Activated naive CD4-positive, alpha-beta T cell treated with anti-CD3 and anti-CD28 coated beads, Interleukin-2, amount 10 ng/mL, durations not matched to agents 7 days and 5 days (primary cell): ENCODE results near the gene SERTAD3.
"Not testable (repeated sequence)": the region's sequence is repeated elsewhere in the genome, so short reads cannot be mapped to it uniquely, and the experiment has no call there.

Experiments used
- CTCF ChIA-PET: fragments of 350-600 bp; sonication (Branson Sonifier 250); formaldehyde crosslinking; loops from one replicate; lab custom pipeline; 2021; ENCODE audit warnings: antibody characterized with exemption; lab: Charles Lee
- DNase-seq: peaks from one replicate; pipeline ENCODE4 v3.0.0-alpha.2; 2020
- H3K27ac Mint-ChIP-seq: one replicate; pipeline ENCODE4 v1.8.0; 2021; ENCODE audit warnings: mild to moderate bottlenecking, moderate library complexity, mixed read lengths
- H3K27me3 Mint-ChIP-seq: one replicate; pipeline ENCODE4 v1.8.0; 2021; ENCODE audit warnings: mild to moderate bottlenecking, mixed read lengths
- H3K36me3 Mint-ChIP-seq: one replicate; pipeline ENCODE4 v1.8.0; 2021; ENCODE audit warnings: mixed read lengths
- H3K4me1 Mint-ChIP-seq: one replicate; pipeline ENCODE4 v1.8.0; 2021; ENCODE audit warnings: mixed read lengths
- H3K4me3 Mint-ChIP-seq: one replicate; pipeline ENCODE4 v1.8.0; 2021; ENCODE audit warnings: mild to moderate bottlenecking, moderate library complexity, mixed read lengths
- H3K9me3 Mint-ChIP-seq: one replicate; pipeline ENCODE4 v1.8.0; 2021; ENCODE audit warnings: mixed read lengths

Gene SERTAD3

DNA sequence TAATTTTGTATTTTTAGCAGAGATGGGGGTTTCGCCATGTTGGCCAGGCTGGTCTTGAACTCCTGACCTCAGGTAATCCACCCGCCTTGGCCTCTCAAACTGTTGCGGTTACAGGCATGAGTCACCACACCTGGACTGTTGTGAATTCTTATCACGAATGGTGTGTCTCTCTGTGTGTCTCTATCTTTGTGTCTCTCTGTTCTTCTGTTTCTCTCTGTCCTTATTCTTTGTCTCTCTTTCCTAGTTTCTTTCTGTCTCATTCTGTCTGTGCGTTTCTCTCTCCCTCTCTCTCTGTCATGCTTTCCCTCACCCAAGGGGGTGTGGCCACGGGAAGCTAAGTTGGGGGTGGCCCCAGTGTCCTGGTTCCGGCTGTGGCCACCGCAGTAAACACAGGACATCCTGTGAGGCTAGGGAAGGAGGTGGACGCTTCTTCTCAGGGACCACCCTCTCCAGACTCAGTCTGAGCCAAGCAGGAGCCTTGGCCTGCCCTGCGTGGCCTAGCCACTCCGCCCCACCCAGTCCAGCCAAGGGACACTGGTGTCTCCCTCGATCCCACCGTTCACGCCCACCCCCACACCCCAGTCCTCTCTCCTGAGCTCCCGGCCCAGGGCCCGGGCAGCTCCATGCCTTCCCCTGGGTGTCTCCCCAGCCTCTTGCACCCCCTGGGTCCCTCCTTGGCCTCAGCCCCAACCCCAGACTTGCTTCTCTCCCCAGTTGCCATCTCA lies 27.1 kb downstream of the SERTAD3 start:
- CTCF ChIA-PET = interaction anchor here (0.6 to 1.6 kb wide), 3 partner anchors 9 to 730 kb away, joined by 3 to 4 read pairs (median 3); partner anchors contain the start of gene BLVRB
- H3K4me1 Mint-ChIP-seq = peaks cover 41% of the 10 kb centered on the region
- no peak overlapping the region for H3K4me3 Mint-ChIP-seq
- no peaks in the 10 kb centered on the region for H3K9me3 Mint-ChIP-seq
- DNase-seq = no peak
- H3K27ac Mint-ChIP-seq = peak overlapping the region; percentile 1
- peaks cover 16% of the 10 kb centered on the region for H3K27me3 Mint-ChIP-seq
- H3K36me3 Mint-ChIP-seq = peaks cover 4% of the 10 kb centered on the region

GRCh38 chr19:40415768-40416167 lies 28.4 kb downstream of the SERTAD3 start:
- Mint-ChIP-seq H3K36me3 (peaks cover 1% of the 10 kb centered on the region), H3K27ac (no peak overlapping the region)

GRCh38 chr19:40414542-40415535 lies 29.3 kb downstream of the SERTAD3 start:
- H3K9me3 Mint-ChIP-seq = no peaks in the 10 kb centered on the region
- H3K36me3 Mint-ChIP-seq = peaks cover under 1% of the 10 kb centered on the region
- H3K27me3 Mint-ChIP-seq = peaks cover 20% of the 10 kb centered on the region
- H3K27ac Mint-ChIP-seq = no peak overlapping the region
- H3K4me3 Mint-ChIP-seq = no peak overlapping the region
- DNase-seq = no peak
- CTCF ChIA-PET = interaction anchor here (2.6 kb wide), 1 partner anchor 50 kb away, joined by 12 read pairs; the partner anchor contains the start of gene BLVRB
- H3K4me1 Mint-ChIP-seq = peaks cover 28% of the 10 kb centered on the region

More at GRCh38 chr19:40415768-40416167, 28.4 kb downstream of the SERTAD3 start:
- DNase-seq = no peak
- Mint-ChIP-seq H3K9me3 (no peaks in the 10 kb centered on the region), H3K4me1 (peaks cover 32% of the 10 kb centered on the region), H3K4me3 (no peak overlapping the region), H3K27me3 (peaks cover 20% of the 10 kb centered on the region)
- CTCF ChIA-PET = interaction anchor here (1.6 kb wide), 1 partner anchor 50 kb away, joined by 4 read pairs; the partner anchor contains the start of gene BLVRB

- no peaks in the 10 kb centered on the region for H3K9me3 Mint-ChIP-seq
- H3K4me3 Mint-ChIP-seq = no peak within 1 kb of the TSS
- H3K36me3 Mint-ChIP-seq = no peaks in the 10 kb centered on the region
- H3K4me1 Mint-ChIP-seq = peaks cover 24% of the 10 kb centered on the region
- no peak within 1 kb of the TSS for H3K27ac Mint-ChIP-seq
- peaks cover 21% of the 10 kb centered on the region for H3K27me3 Mint-ChIP-seq
- DNase-seq = no peak
- CTCF ChIA-PET = interaction anchor here (1.0 to 2.6 kb wide), 2 partner anchors 52 to 108 kb away, joined by 4 to 12 read pairs; partner anchors contain the start of gene BLVRB
Measured at GRCh38 chr19:40413291-40413845, 30.8 kb downstream of the SERTAD3 start, which contains the start of gene PRX. TSS of gene PRX (minus strand) at chr19:40413378. CDS start at chr19:40407932, 5,446 bp downstream.

DNA sequence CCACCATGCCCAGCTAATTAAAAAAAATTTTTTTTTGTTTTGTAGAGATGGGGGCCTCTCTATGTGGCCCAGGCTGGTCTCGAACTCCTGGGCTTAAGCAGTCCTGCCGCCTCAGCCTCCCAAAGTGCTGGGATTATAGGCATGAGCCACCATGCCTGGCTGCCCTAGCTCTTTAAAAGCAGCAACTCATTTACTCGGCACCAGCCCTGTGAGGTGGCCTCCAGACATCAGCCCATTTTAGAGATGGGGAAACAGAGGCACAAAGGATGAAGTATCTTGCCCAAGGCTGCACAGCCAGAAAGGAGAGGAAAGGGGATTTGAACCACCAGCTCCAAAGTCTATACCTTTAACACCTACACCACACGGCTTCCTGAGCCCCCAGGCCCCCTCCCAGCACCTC lies 31.3 kb downstream of the SERTAD3 start:
- H3K4me3 Mint-ChIP-seq = no peak overlapping the region
- peaks cover 24% of the 10 kb centered on the region for H3K4me1 Mint-ChIP-seq
- peaks cover 21% of the 10 kb centered on the region for H3K27me3 Mint-ChIP-seq
- no peaks in the 10 kb centered on the region for H3K36me3 Mint-ChIP-seq
- CTCF ChIA-PET = interaction anchor here (1.0 to 2.6 kb wide), 3 partner anchors 8 to 108 kb away, joined by 4 to 12 read pairs (median 9); partner anchors contain the start of gene BLVRB
- DNase-seq = no peak
- no peak overlapping the region for H3K27ac Mint-ChIP-seq
- no peaks in the 10 kb centered on the region for H3K9me3 Mint-ChIP-seq

DNA sequence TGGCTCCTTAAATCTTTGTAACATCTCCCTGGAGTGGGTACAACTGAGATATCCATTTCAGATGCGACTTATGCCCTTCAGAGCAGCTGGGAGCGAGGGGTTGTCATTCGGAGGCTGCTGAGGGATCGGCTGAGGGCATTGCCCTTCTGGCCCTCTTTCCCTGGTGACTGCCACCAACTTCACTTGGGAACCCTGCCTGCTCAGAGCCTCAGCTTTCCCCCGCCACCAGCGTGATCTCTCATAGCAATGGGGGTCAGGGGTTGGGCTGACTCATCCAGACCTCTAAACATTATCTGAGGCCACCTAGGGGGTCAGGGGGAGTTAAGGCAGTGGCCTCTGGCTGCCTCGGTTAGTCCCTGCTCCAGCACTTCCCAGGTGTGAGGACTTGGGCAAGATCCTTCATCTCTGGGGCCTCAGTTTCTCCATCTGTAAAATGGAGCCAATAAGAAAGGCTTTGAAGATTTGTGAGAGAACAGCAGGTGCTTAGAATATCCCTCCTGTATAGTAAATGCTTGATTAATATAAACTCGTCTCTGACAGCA lies 32.1 kb downstream of the SERTAD3 start:
- Mint-ChIP-seq H3K9me3 (no peaks in the 10 kb centered on the region), H3K4me3 (no peak overlapping the region), H3K36me3 (no peaks in the 10 kb centered on the region), H3K4me1 (peaks cover 22% of the 10 kb centered on the region), H3K27me3 (peaks cover 22% of the 10 kb centered on the region), H3K27ac (no peak overlapping the region)
- CTCF ChIA-PET = interaction anchor here (2.6 kb wide), 2 partner anchors 9 to 53 kb away, joined by 9 to 12 read pairs; partner anchors contain the start of gene BLVRB
- DNase-seq = no peak

GRCh38 chr19:40411125-40411842 lies 32.9 kb downstream of the SERTAD3 start:
- H3K4me1 Mint-ChIP-seq = peaks cover 17% of the 10 kb centered on the region
- CTCF ChIA-PET = interaction anchor here (2.6 kb wide), 1 partner anchor 10 kb away, joined by 9 read pairs; no protein-coding TSS in a partner anchor
- no peak for DNase-seq
- peaks cover 22% of the 10 kb centered on the region for H3K27me3 Mint-ChIP-seq
- H3K9me3 Mint-ChIP-seq = no peaks in the 10 kb centered on the region
- no peak overlapping the region for H3K4me3 Mint-ChIP-seq
- no peak overlapping the region for H3K27ac Mint-ChIP-seq
- no peaks in the 10 kb centered on the region for H3K36me3 Mint-ChIP-seq

DNA sequence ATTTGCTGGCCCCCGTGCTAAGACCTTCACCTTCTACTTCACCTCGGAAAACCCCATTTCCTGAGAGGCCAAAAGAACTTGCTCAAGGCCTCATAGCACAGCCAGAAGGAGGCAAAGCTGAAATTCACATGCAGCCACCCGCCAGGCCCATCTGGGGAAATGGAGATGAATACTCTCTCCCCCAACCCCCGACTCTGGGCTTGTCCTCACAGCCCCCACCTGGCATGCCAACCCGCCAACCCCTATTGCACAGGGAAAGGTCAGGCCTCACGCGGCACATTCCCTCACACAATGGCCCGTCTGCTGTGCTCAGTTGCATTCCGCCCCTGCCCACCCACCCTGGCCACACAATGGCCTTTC lies 34.1 kb downstream of the SERTAD3 start:
- no peaks in the 10 kb centered on the region for H3K36me3 Mint-ChIP-seq
- no peak for DNase-seq
- CTCF ChIA-PET = no interaction called here

GRCh38 chr19:40408598-40408925 lies 35.6 kb downstream of the SERTAD3 start:
- H3K36me3 Mint-ChIP-seq, DNase-seq: not testable (repeated sequence)
- CTCF ChIA-PET = interaction anchor here (1.2 to 3.4 kb wide), 2 partner anchors 8 to 12 kb away, joined by 3 to 15 read pairs; no protein-coding TSS in a partner anchor

More for the DNA sequence above, 34.1 kb downstream of the SERTAD3 start:
- H3K9me3 Mint-ChIP-seq = no peaks in the 10 kb centered on the region
- no peak overlapping the region for H3K27ac Mint-ChIP-seq
- H3K4me1 Mint-ChIP-seq = peaks cover 10% of the 10 kb centered on the region
- H3K27me3 Mint-ChIP-seq = peaks cover 22% of the 10 kb centered on the region
- H3K4me3 Mint-ChIP-seq = no peak overlapping the region

GRCh38 chr19:40407714-40408597 lies 36.2 kb downstream of the SERTAD3 start:
- H3K4me3 Mint-ChIP-seq = no peak overlapping the region
- no peaks in the 10 kb centered on the region for H3K9me3 Mint-ChIP-seq
- CTCF ChIA-PET = interaction anchor here (1.2 to 3.4 kb wide), 2 partner anchors 9 to 13 kb away, joined by 3 to 15 read pairs; no protein-coding TSS in a partner anchor
- peaks cover 23% of the 10 kb centered on the region for H3K4me1 Mint-ChIP-seq
- H3K27ac Mint-ChIP-seq = peak overlapping the region; percentile 55
- peak; percentile 36 for DNase-seq
- H3K27me3 Mint-ChIP-seq = peaks cover 14% of the 10 kb centered on the region
- H3K36me3 Mint-ChIP-seq = no peaks in the 10 kb centered on the region

More at GRCh38 chr19:40408598-40408925, 35.6 kb downstream of the SERTAD3 start:
- H3K27ac Mint-ChIP-seq, H3K4me3 Mint-ChIP-seq, H3K9me3 Mint-ChIP-seq: not testable (repeated sequence)
- H3K4me1 Mint-ChIP-seq = peaks cover 18% of the 10 kb centered on the region
- H3K27me3 Mint-ChIP-seq = peaks cover 20% of the 10 kb centered on the region

GRCh38 chr19:40403262-40403984 lies 40.7 kb downstream of the SERTAD3 start:
- DNase-seq = peak; percentile 92
- Mint-ChIP-seq H3K27me3 (peaks cover 33% of the 10 kb centered on the region), H3K27ac (peak overlapping the region; percentile 80), H3K4me3 (peak overlapping the region; percentile 79), H3K36me3 (no peaks in the 10 kb centered on the region), H3K9me3 (no peaks in the 10 kb centered on the region), H3K4me1 (peaks cover 34% of the 10 kb centered on the region)
- CTCF ChIA-PET = interaction anchor here (0.5 to 1.5 kb wide), 2 partner anchors 15 to 17 kb away, joined by 3 to 7 read pairs; no protein-coding TSS in a partner anchor
